HCT116 (cell line): ENCODE data around the gene TMEM94. TPM values are rescaled to one million over a fixed set of nuclear protein-coding genes. Genes with fewer than 3 reads are reported as not detected.

Experiments used
- ATAC-seq: fragments of 200-7000 bp; cut with Tn5 transposase; 2 replicates; pipeline ENCODE4 v1.9.1; 2020; ENCODE audit warnings: mild to moderate bottlenecking, moderate library complexity
- BruUV-seq: library from RNA; stranded (reverse); fragments of 400-500 nt; replicated peaks from 2 replicates; lab custom pipeline; 2021; lab: Mats Ljungman, UMichigan
- CTCF ChIA-PET: fragments of 300-600 bp; sonication (Branson Sonifier 250); formaldehyde crosslinking; loops from one replicate; lab custom pipeline; 2021; ENCODE audit warnings: antibody characterized with exemption; lab: Charles Lee
- POLR2A ChIA-PET: fragments of 300-600, 350-600 bp; sonication (Branson Sonifier 250); formaldehyde crosslinking; loops from one replicate; lab custom pipeline; 2021; ENCODE audit warnings: antibody characterized with exemption; lab: Charles Lee
- RAD21 ChIA-PET, 2 experiments: fragments of 300-600 bp; sonication (Branson Sonifier 250); formaldehyde crosslinking; loops; one replicate each; lab custom pipeline; 2023; ENCODE audit warnings: low total read pairs in 2 of 2; ENCODE audit not compliant: uncharacterized antibody in 2 of 2, unreplicated experiment in 2 of 2, low non-redundant PET in 1 of 2; lab: Charles Lee
- DNase-seq: peaks from one replicate; pipeline ENCODE4 v3.0.0-alpha.2; 2010; ENCODE audit warnings: low read depth, low spot score
- H2AFZ ChIP-seq: fragments of 200-600 bp; shearing (Covaris generic), sonication (generic); 2 replicates; pipeline ENCODE4 v1.6.1; 2017; ENCODE audit warnings: low read depth, mixed run types, mixed read lengths, antibody characterized with exemption, low read length; ENCODE audit not compliant: poor library complexity, severe bottlenecking
- H3K27ac ChIP-seq: 2 replicates; pipeline ENCODE4 v1.5.1; 2012; ENCODE audit warnings: low read depth, low read length
- H3K27me3 ChIP-seq: fragments of 200-600 bp; sonication (generic); 2 replicates; pipeline ENCODE4 v1.6.1; 2016; ENCODE audit warnings: mixed run types, low read length, mixed read lengths; ENCODE audit not compliant: insufficient read depth
- H3K36me3 ChIP-seq, 2 experiments: fragments of 200-500 bp in 1 of 2; fragments of 200-600 bp in 1 of 2; sonication (Bioruptor generic) in 1 of 2; sonication (generic) in 1 of 2; 2 replicates each; pipeline versions ENCODE4 v1.5.1 to v1.6.1; 2014 to 2016; ENCODE audit warnings: low read length in 2 of 2, inconsistent platforms in 1 of 2, mixed read lengths in 1 of 2, mixed run types in 1 of 2; ENCODE audit not compliant: insufficient read depth in 2 of 2, control insufficient read depth in 1 of 2
- H3K4me1 ChIP-seq, 2 experiments: fragments of 200-600 bp in 1 of 2; sonication (generic) in 1 of 2; 2 replicates each; pipeline versions ENCODE4 v1.5.1 to v1.6.1; 2012 to 2017; ENCODE audit warnings: low read length in 2 of 2, inconsistent platforms in 1 of 2, mild to moderate bottlenecking in 1 of 2, mixed read lengths in 1 of 2, mixed run types in 1 of 2, moderate library complexity in 1 of 2; ENCODE audit not compliant: insufficient read depth in 2 of 2, control insufficient read depth in 1 of 2
- H3K4me2 ChIP-seq: fragments of 200-600 bp; sonication (generic); 2 replicates; pipeline ENCODE4 v1.6.1; 2017; ENCODE audit warnings: mixed run types, low read length, mixed read lengths
- H3K4me3 ChIP-seq, 2 experiments: fragments of 200-600 bp in 1 of 2; sonication (generic) in 1 of 2; replicated peaks in 1 of 2; 2 replicates each; pipeline ENCODE4 v1.5.1; 2011 to 2016; ENCODE audit warnings: low read length in 2 of 2, control low read depth in 1 of 2, low read depth in 1 of 2, mild to moderate bottlenecking in 1 of 2, mixed read lengths in 1 of 2, mixed run types in 1 of 2
- H3K79me2 ChIP-seq: fragments of 200-600 bp; sonication (generic); 2 replicates; pipeline ENCODE4 v1.6.1; 2017; ENCODE audit warnings: mild to moderate bottlenecking, mixed run types, low read length, moderate library complexity, mixed read lengths; ENCODE audit not compliant: insufficient read depth
- H3K9ac ChIP-seq: fragments of 200-600 bp; sonication (generic); 2 replicates; pipeline ENCODE4 v1.6.1; 2016; ENCODE audit warnings: low read length, mixed read lengths
- H3K9me2 ChIP-seq: fragments of 200-600 bp; sonication (generic), shearing (Covaris generic); 2 replicates; pipeline ENCODE4 v1.6.1; 2017; ENCODE audit warnings: mixed run types, mild to moderate bottlenecking, moderate library complexity; ENCODE audit not compliant: insufficient read depth
- H3K9me3 ChIP-seq, 2 experiments: fragments of 200-500 bp in 1 of 2; fragments of 200-600 bp in 1 of 2; sonication (Bioruptor generic) in 1 of 2; sonication (generic) in 1 of 2; 2 replicates each; pipeline ENCODE4 v1.6.1; 2014 to 2017; ENCODE audit warnings: low read length in 2 of 2, mixed read lengths in 2 of 2, inconsistent platforms in 1 of 2, low read depth in 1 of 2, mild to moderate bottlenecking in 1 of 2, mixed run types in 1 of 2, moderate library complexity in 1 of 2; ENCODE audit not compliant: control insufficient read depth in 1 of 2, insufficient read depth in 1 of 2
- H4K20me1 ChIP-seq: fragments of 200-600 bp; sonication (generic), shearing (Covaris generic); 2 replicates; pipeline ENCODE4 v1.6.1; 2017; ENCODE audit warnings: mixed run types, mild to moderate bottlenecking, moderate library complexity; ENCODE audit not compliant: insufficient read depth
- ATF3 ChIP-seq: IDR thresholded peaks from 2 replicates; pipeline ENCODE4 v1.6.1; 2012
- CBX3 ChIP-seq: IDR thresholded peaks from 2 replicates; pipeline ENCODE4 v1.6.1; 2012; ENCODE audit warnings: low read depth
- CEBPB ChIP-seq: IDR thresholded peaks from 2 replicates; pipeline ENCODE4 v1.6.1; 2012; ENCODE audit warnings: low read depth
- EZH2 ChIP-seq: fragments of 200-600 bp; sonication (generic); IDR thresholded peaks from 2 replicates; pipeline ENCODE4 v1.6.1; 2017; ENCODE audit warnings: antibody characterized with exemption, mixed run types
- FOSL1 ChIP-seq: IDR thresholded peaks from 2 replicates; pipeline ENCODE4 v1.6.1; 2012; ENCODE audit warnings: low read depth
- JUND ChIP-seq: IDR thresholded peaks from 2 replicates; pipeline ENCODE4 v1.6.1; 2012
- MAX ChIP-seq: IDR thresholded peaks from 2 replicates; pipeline ENCODE4 v1.6.1; 2012
- POLR2A ChIP-seq: IDR thresholded peaks from 2 replicates; pipeline ENCODE4 v1.7.0; 2011; ENCODE audit warnings: borderline replicate concordance; ENCODE audit not compliant: insufficient read depth, insufficient read length; ENCODE audit errors: extremely low read depth
- POLR2AphosphoS5 ChIP-seq: IDR thresholded peaks from 2 replicates; pipeline ENCODE4 v1.6.1; 2011; ENCODE audit warnings: mild to moderate bottlenecking, low read depth, low read length, moderate library complexity
- RAD21 ChIP-seq: IDR thresholded peaks from 2 replicates; pipeline ENCODE4 v1.6.1; 2012; ENCODE audit warnings: low read depth, mild to moderate bottlenecking
- SIN3A ChIP-seq: IDR thresholded peaks from 2 replicates; pipeline ENCODE4 v1.6.1; 2012; ENCODE audit warnings: low read depth
- SP1 ChIP-seq: IDR thresholded peaks from 2 replicates; pipeline ENCODE4 v1.6.1; 2012; ENCODE audit warnings: low read depth
- SRF ChIP-seq: IDR thresholded peaks from 2 replicates; pipeline ENCODE4 v1.6.1; 2012; ENCODE audit warnings: low read depth
- ZFX ChIP-seq: fragments of 450-650 bp; IDR thresholded peaks from 2 replicates; pipeline ENCODE4 v1.6.1; 2017
- ZNF274 ChIP-seq: fragments of 200-500 bp; sonication (Bioruptor generic); IDR thresholded peaks from 2 replicates; pipeline ENCODE4 v1.6.1; 2014; ENCODE audit warnings: mild to moderate bottlenecking, low read depth, low read length, inconsistent platforms
- intact Hi-C: fragments of 100-400 bp; cut with micrococcal nuclease; formaldehyde crosslinking; loops from 2 replicates; pipeline ENCODE4 v1.10.0; 2022
- total RNA-seq: library from RNA; stranded (reverse); gene quantifications from one replicate; pipeline ENCODE4 v1.2.1, GENCODE V29; 2021; ENCODE audit not compliant: unreplicated experiment
- TF ChIP-seq, protein P1 (sequence below): IDR thresholded peaks from 2 replicates; pipeline ENCODE4 v1.6.1; 2011; ENCODE audit warnings: mild to moderate bottlenecking, low read length, moderate library complexity; ENCODE audit not compliant: insufficient replicate concordance; ENCODE audit errors: extremely low read depth
- TF ChIP-seq, protein P2 (sequence below), 3 experiments: fragments of 200-600 bp in 1 of 3; sonication (generic) in 1 of 3; IDR thresholded peaks in 2 of 3; conservative IDR thresholded peaks in 1 of 3; 2 replicates each; pipeline ENCODE4 v1.5.1; 2012 to 2017; ENCODE audit warnings: low read depth in 2 of 3, low read length in 2 of 3, antibody characterized with exemption in 1 of 3, borderline replicate concordance in 1 of 3, control low read depth in 1 of 3, mild to moderate bottlenecking in 1 of 3, mixed read lengths in 1 of 3, mixed run types in 1 of 3, moderate library complexity in 1 of 3; ENCODE audit not compliant: insufficient read depth in 1 of 3

The TMEM94 gene
- total RNA-seq, 1 experiment from 2014 or later: 75.4 TPM

GRCh38 chr17:75496005-75496404 is 39.6 kb downstream of the TMEM94 start:
- CTCF ChIA-PET: no interaction called here
- Histone ChIP-seq H2AFZ (no peak overlapping the region), H3K79me2 (no peaks in the 10 kb centered on the region), H3K4me1 (no peaks in the 10 kb centered on the region), H3K9me3 (no peaks in the 10 kb centered on the region), H3K4me3 (no peak overlapping the region), H3K36me3 (peaks cover 11 to 15% of the 10 kb centered on the region in 2 experiments; a peak in 1 of 4 replicates), H4K20me1 (no peaks in the 10 kb centered on the region), H3K4me2 (no peak overlapping the region), H3K27me3 (no peaks in the 10 kb centered on the region), H3K9me2 (no peaks in the 10 kb centered on the region), H3K9ac (no peak overlapping the region), H3K27ac (no peak overlapping the region)
- BruUV-seq: no TSS peak
- intact Hi-C loops: no loop called here
- no peak for ATAC-seq
- TF ChIP-seq SRF (no peak), ZNF274 (no peak), ZFX (no peak), FOSL1 (no peak), CEBPB (no peak), JUND (no peak), CBX3 (no peak), POLR2A (no peak), MAX (no peak), SIN3A (no peak), SP1 (no peak), EZH2 (no peak), POLR2AphosphoS5 (no peak), ATF3 (no peak), RAD21 (no peak)
- TF ChIP-seq, protein P1, sequence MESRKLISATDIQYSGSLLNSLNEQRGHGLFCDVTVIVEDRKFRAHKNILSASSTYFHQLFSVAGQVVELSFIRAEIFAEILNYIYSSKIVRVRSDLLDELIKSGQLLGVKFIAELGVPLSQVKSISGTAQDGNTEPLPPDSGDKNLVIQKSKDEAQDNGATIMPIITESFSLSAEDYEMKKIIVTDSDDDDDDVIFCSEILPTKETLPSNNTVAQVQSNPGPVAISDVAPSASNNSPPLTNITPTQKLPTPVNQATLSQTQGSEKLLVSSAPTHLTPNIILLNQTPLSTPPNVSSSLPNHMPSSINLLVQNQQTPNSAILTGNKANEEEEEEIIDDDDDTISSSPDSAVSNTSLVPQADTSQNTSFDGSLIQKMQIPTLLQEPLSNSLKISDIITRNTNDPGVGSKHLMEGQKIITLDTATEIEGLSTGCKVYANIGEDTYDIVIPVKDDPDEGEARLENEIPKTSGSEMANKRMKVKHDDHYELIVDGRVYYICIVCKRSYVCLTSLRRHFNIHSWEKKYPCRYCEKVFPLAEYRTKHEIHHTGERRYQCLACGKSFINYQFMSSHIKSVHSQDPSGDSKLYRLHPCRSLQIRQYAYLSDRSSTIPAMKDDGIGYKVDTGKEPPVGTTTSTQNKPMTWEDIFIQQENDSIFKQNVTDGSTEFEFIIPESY: no peak
- TF ChIP-seq, protein P2, sequence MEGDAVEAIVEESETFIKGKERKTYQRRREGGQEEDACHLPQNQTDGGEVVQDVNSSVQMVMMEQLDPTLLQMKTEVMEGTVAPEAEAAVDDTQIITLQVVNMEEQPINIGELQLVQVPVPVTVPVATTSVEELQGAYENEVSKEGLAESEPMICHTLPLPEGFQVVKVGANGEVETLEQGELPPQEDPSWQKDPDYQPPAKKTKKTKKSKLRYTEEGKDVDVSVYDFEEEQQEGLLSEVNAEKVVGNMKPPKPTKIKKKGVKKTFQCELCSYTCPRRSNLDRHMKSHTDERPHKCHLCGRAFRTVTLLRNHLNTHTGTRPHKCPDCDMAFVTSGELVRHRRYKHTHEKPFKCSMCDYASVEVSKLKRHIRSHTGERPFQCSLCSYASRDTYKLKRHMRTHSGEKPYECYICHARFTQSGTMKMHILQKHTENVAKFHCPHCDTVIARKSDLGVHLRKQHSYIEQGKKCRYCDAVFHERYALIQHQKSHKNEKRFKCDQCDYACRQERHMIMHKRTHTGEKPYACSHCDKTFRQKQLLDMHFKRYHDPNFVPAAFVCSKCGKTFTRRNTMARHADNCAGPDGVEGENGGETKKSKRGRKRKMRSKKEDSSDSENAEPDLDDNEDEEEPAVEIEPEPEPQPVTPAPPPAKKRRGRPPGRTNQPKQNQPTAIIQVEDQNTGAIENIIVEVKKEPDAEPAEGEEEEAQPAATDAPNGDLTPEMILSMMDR (IDR thresholded peaks at IDR 0.05 in 2 of 3, conservative IDR thresholded peaks at IDR 0.05 in 1 of 3; ENCODE audit: borderline replicate concordance in 1 of 3, insufficient read depth in 1 of 3, low read depth in 2 of 3, low read length in 2 of 3): no peak
- DNase-seq: no peak
- POLR2A ChIA-PET: no interaction called here
- RAD21 ChIA-PET: no interaction called here
